Keratinocyte (primary cell): ENCODE measurements around the gene C11orf91. TPM values are rescaled to one million over a fixed set of nuclear protein-coding genes. Genes with fewer than 3 reads are reported as not detected.

ENCODE experiments used
- DNase-seq: peaks from one replicate; pipeline ENCODE4 v3.0.0-alpha.2; 2011; ENCODE audit warnings: low read depth, missing footprints, low spot score
- FAIRE-seq: peaks from 2 replicates; lab custom pipeline; 2011; peaks lifted over from hg19 to GRCh38; lab: Jason Lieb, UNC
- H2AFZ ChIP-seq: 2 replicates; pipeline ENCODE4 v1.6.0; 2012; ENCODE audit warnings: low read length, control low read depth, inconsistent platforms; ENCODE audit not compliant: control insufficient read depth
- H3K27ac ChIP-seq: 2 replicates; pipeline ENCODE4 v1.5.1; 2011; ENCODE audit warnings: low read length; ENCODE audit not compliant: control insufficient read depth, insufficient read depth
- H3K27me3 ChIP-seq: 3 replicates; pipeline ENCODE4 v1.6.0; 2011; ENCODE audit warnings: low read length; ENCODE audit not compliant: control insufficient read depth, insufficient read depth; ENCODE audit errors: extremely low read depth
- H3K36me3 ChIP-seq, 2 experiments: 2 replicates in 1 of 2; 3 replicates in 1 of 2; pipeline ENCODE4 v1.5.1; 2011; ENCODE audit warnings: low read length in 2 of 2, mild to moderate bottlenecking in 1 of 2; ENCODE audit not compliant: control insufficient read depth in 2 of 2, insufficient read depth in 2 of 2; ENCODE audit errors: extremely low read depth in 1 of 2
- H3K4me1 ChIP-seq: 3 replicates; pipeline ENCODE4 v1.5.1; 2011; ENCODE audit warnings: low read length; ENCODE audit not compliant: control insufficient read depth, insufficient read depth; ENCODE audit errors: extremely low read depth
- H3K4me2 ChIP-seq: 3 replicates; pipeline ENCODE4 v1.6.0; 2011; ENCODE audit warnings: low read depth, low read length; ENCODE audit not compliant: control insufficient read depth, insufficient read depth; ENCODE audit errors: extremely low read depth
- H3K4me3 ChIP-seq, 3 experiments: fragments of 200-600 bp in 1 of 3; sonication (generic) in 1 of 3; 2 replicates in 2 of 3; 3 replicates in 1 of 3; pipeline ENCODE4 v1.5.1; 2011 to 2016; ENCODE audit warnings: low read length in 3 of 3, mild to moderate bottlenecking in 3 of 3, control low read depth in 2 of 3, inconsistent platforms in 1 of 3, low read depth in 1 of 3, mixed read lengths in 1 of 3, mixed run types in 1 of 3, moderate library complexity in 1 of 3; ENCODE audit not compliant: control insufficient read depth in 2 of 3, insufficient read depth in 2 of 3; ENCODE audit errors: extremely low read depth in 1 of 3
- H3K79me2 ChIP-seq: 2 replicates; pipeline ENCODE4 v1.6.0; 2012; ENCODE audit warnings: low read length; ENCODE audit not compliant: control insufficient read depth, insufficient read depth
- H3K9ac ChIP-seq: 3 replicates; pipeline ENCODE4 v1.6.0; 2011; ENCODE audit warnings: low read length; ENCODE audit not compliant: control insufficient read depth, insufficient read depth; ENCODE audit errors: extremely low read depth
- H3K9me1 ChIP-seq: 3 replicates; pipeline ENCODE4 v1.6.0; 2011; ENCODE audit warnings: low read length; ENCODE audit not compliant: control insufficient read depth, insufficient read depth; ENCODE audit errors: extremely low read depth
- H3K9me3 ChIP-seq: 2 replicates; pipeline ENCODE4 v1.5.1; 2012; ENCODE audit warnings: low read depth, low read length; ENCODE audit not compliant: control insufficient read depth
- H4K20me1 ChIP-seq: 3 replicates; pipeline ENCODE4 v1.6.0; 2011; ENCODE audit warnings: low read length; ENCODE audit not compliant: control insufficient read depth, insufficient read depth; ENCODE audit errors: extremely low read depth
- EZH2 ChIP-seq: IDR thresholded peaks from one replicate; pipeline ENCODE4 v1.6.1; 2012; ENCODE audit warnings: inconsistent platforms, mild to moderate bottlenecking, low read length, moderate library complexity
- dilution Hi-C: fragments of 300-500 bp; cut with MboI; formaldehyde crosslinking; loops from one replicate; pipeline ENCODE4 v1.7.0; 2020; ENCODE audit warnings: low sequenced_read_pairs; ENCODE audit not compliant: extremely low pct_ligation_motif_present
- polyA plus RNA-seq, 5 experiments: library from polyadenylated mRNA; depleted of rRNA in 3 of 5; stranded (reverse) in 3 of 5; stranded (forward) in 1 of 5; unstranded in 1 of 5; fragments of >200 nt; gene quantifications; 1 replicate in 1 of 5; 2 replicates in 3 of 5; 3 replicates in 1 of 5; pipeline versions ENCODE4 v1.2.1 to v1.2.3, GENCODE V29; 2011 to 2012; ENCODE audit warnings: missing spikeins in 2 of 5, low read depth in 1 of 5, low replicate concordance in 1 of 5
- TF ChIP-seq, protein P1 (sequence below), 3 experiments: IDR thresholded peaks in 1 of 3; conservative IDR thresholded peaks in 1 of 3; optimal IDR thresholded peaks in 1 of 3; 2 replicates in 2 of 3; 3 replicates in 1 of 3; pipeline versions ENCODE3 to v1.5.1; 2011; ENCODE audit warnings: low read length in 3 of 3, mild to moderate bottlenecking in 3 of 3, moderate library complexity in 2 of 3, control low read depth in 1 of 3, inconsistent platforms in 1 of 3; ENCODE audit not compliant: insufficient read depth in 2 of 3; ENCODE audit errors: extremely low read depth in 1 of 3

Gene C11orf91
- polyA plus RNA-seq, 1 donor (not counting 4 experiments of a cell fraction or from before 2014, with no cell fraction given) = 0.10 TPM

GRCh38 chr11:33713151-33713855 is 12.7 kb upstream of the C11orf91 start:
- Histone ChIP-seq H3K4me1 (peaks cover 39% of the 10 kb centered on the region), H3K27ac (no peak overlapping the region), H3K4me2 (no peak overlapping the region), H3K36me3 (peaks cover 28 to 64% of the 10 kb centered on the region in 2 experiments), H3K9me3 (no peaks in the 10 kb centered on the region), H3K27me3 (no peaks in the 10 kb centered on the region), H3K79me2 (peaks cover 46% of the 10 kb centered on the region), H3K9me1 (no peaks in the 10 kb centered on the region), H2AFZ (no peak overlapping the region), H3K4me3 (no peak overlapping the region), H4K20me1 (peaks cover 2% of the 10 kb centered on the region), H3K9ac (no peak overlapping the region)
- dilution Hi-C loops = no loop called here
- FAIRE-seq = no peak
- TF ChIP-seq, protein P1, sequence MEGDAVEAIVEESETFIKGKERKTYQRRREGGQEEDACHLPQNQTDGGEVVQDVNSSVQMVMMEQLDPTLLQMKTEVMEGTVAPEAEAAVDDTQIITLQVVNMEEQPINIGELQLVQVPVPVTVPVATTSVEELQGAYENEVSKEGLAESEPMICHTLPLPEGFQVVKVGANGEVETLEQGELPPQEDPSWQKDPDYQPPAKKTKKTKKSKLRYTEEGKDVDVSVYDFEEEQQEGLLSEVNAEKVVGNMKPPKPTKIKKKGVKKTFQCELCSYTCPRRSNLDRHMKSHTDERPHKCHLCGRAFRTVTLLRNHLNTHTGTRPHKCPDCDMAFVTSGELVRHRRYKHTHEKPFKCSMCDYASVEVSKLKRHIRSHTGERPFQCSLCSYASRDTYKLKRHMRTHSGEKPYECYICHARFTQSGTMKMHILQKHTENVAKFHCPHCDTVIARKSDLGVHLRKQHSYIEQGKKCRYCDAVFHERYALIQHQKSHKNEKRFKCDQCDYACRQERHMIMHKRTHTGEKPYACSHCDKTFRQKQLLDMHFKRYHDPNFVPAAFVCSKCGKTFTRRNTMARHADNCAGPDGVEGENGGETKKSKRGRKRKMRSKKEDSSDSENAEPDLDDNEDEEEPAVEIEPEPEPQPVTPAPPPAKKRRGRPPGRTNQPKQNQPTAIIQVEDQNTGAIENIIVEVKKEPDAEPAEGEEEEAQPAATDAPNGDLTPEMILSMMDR (optimal IDR thresholded peaks at IDR 0.05 in 1 of 3, IDR thresholded peaks at IDR 0.05 in 1 of 3, conservative IDR thresholded peaks at IDR 0.05 in 1 of 3; ENCODE audit: extremely low read depth in 1 of 3, insufficient read depth in 2 of 3, low read length in 3 of 3) = no peak
- TF ChIP-seq EZH2 = no peak
- no peak for DNase-seq

DNA sequence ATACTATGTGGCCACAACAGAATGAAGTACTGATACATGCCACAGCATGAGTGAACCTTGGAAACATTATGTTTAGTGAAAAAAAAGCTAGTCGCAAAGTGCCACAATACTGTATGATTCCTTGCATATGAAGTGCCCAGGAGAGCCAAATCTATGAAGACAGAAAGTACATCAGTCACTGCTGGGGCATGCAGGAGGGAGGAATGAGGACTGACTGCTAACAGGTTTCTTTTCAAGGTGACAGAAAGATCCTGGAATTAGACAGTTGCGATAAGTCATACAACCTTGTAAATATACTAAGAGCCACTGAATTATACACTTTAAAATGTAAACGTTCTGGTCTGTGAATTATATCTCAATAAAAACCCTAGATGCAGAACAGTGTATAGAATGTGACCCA is 11.8 kb upstream of the C11orf91 start:
- H3K9me3 ChIP-seq = no peaks in the 10 kb centered on the region
- DNase-seq = no peak
- H4K20me1 ChIP-seq = peaks cover 2% of the 10 kb centered on the region
- TF ChIP-seq, protein P1 (optimal IDR thresholded peaks at IDR 0.05 in 1 of 3, IDR thresholded peaks at IDR 0.05 in 1 of 3, conservative IDR thresholded peaks at IDR 0.05 in 1 of 3; ENCODE audit: extremely low read depth in 1 of 3, insufficient read depth in 2 of 3, low read length in 3 of 3) = no peak
- TF ChIP-seq EZH2 = no peak
- peaks cover 47% of the 10 kb centered on the region for H3K79me2 ChIP-seq
- no peak for FAIRE-seq
- dilution Hi-C loops = no loop called here
- no peak overlapping the region for H3K4me2 ChIP-seq
- H3K27me3 ChIP-seq = no peaks in the 10 kb centered on the region
- peaks cover 29 to 66% of the 10 kb centered on the region in 2 experiments for H3K36me3 ChIP-seq
- H3K4me3 ChIP-seq = no peak overlapping the region
- H3K9ac ChIP-seq = no peak overlapping the region
- peaks cover 36% of the 10 kb centered on the region for H3K4me1 ChIP-seq
- H3K27ac ChIP-seq = no peak overlapping the region
- no peak overlapping the region for H2AFZ ChIP-seq
- no peaks in the 10 kb centered on the region for H3K9me1 ChIP-seq
